Tibial nerve (tissue), 4 donors: Measurements from ENCODE around the gene UBN2. TPM values are rescaled to one million over a fixed set of nuclear protein-coding genes. Genes with fewer than 3 reads are reported as not detected.
A peak's percentile ranks its signal among the peaks of the same experiment; 100 is the strongest.

ENCODE experiments used
- DNase-seq, 2 donors: peaks; one replicate each; pipeline ENCODE4 v3.0.0-alpha.2; 2019; ENCODE audit warnings: low spot score in 2 of 2
- H3K27ac ChIP-seq, 4 donors: fragments of 200-600 bp; sonication (generic) in 3 of 4; one replicate each; pipeline ENCODE4 v1.5.1; 2017 to 2019; ENCODE audit warnings: mild to moderate bottlenecking in 1 of 4
- H3K27me3 ChIP-seq, 2 donors: fragments of 200-600 bp; sonication (generic) in 1 of 2; one replicate each; pipeline versions ENCODE4 v1.5.1 to v1.6.0; 2017 to 2019
- H3K36me3 ChIP-seq, 3 donors: fragments of 200-600 bp; sonication (generic); one replicate each; pipeline ENCODE4 v1.5.1; 2018 to 2019
- H3K4me1 ChIP-seq, 4 donors: fragments of 200-600 bp; sonication (generic) in 3 of 4; one replicate each; pipeline ENCODE4 v1.5.1; 2017 to 2019
- H3K4me3 ChIP-seq, 4 donors: fragments of 200-600 bp; sonication (generic) in 3 of 4; one replicate each; pipeline ENCODE4 v1.5.1; 2017 to 2019; ENCODE audit warnings: mild to moderate bottlenecking in 1 of 4, moderate library complexity in 1 of 4
- H3K9me3 ChIP-seq, 4 donors: fragments of 200-600 bp; sonication (generic) in 3 of 4; one replicate each; pipeline ENCODE4 v1.5.1; 2017 to 2019
- CTCF ChIP-seq, 5 experiments: fragments of 200-600 bp in 3 of 5; fragments of 450-650 bp in 2 of 5; sonication (generic) in 3 of 5; IDR thresholded peaks; one replicate each; pipeline ENCODE4 v1.5.1; 2016 to 2019; ENCODE audit warnings: antibody characterized with exemption in 5 of 5, mild to moderate bottlenecking in 3 of 5, moderate library complexity in 2 of 5
- EP300 ChIP-seq, 2 donors: sonication (generic); formaldehyde crosslinking; IDR thresholded peaks; one replicate each; pipeline ENCODE4 v1.6.1; 2017; ENCODE audit warnings: antibody characterized with exemption in 2 of 2, mild to moderate bottlenecking in 1 of 2
- POLR2A ChIP-seq, 2 donors: fragments of 450-650 bp; IDR thresholded peaks; one replicate each; pipeline ENCODE4 v1.6.1; 2017; ENCODE audit warnings: antibody characterized with exemption in 2 of 2, mild to moderate bottlenecking in 2 of 2, moderate library complexity in 2 of 2
- WGBS, 2 donors: methylation state at CpG; one replicate each; pipeline ENCODE4 v1.1.5; 2018; 5-methylcytosine and 5-hydroxymethylcytosine counted together
- total RNA-seq, 4 donors: library from RNA; depleted of rRNA; stranded (reverse); fragments of >200 nt; gene quantifications; one replicate each; pipeline ENCODE4 v1.1.0, GENCODE V29; 2016

UBN2 gene
- total RNA-seq, 4 donors from 2014 or later = 16.7 to 20.9 (median 19.2) TPM

- Histone ChIP-seq H3K4me3 (no peak overlapping the region), H3K9me3 (peaks cover 0 to 3% (median 0%) of the 10 kb centered on the region in 4 donors), H3K36me3 (no peaks in the 10 kb centered on the region), H3K4me1 (no peaks in the 10 kb centered on the region), H3K27me3 (no peaks in the 10 kb centered on the region), H3K27ac (no peak overlapping the region)
- 92 to 97% methylated on average over 4 of the region's 4 CpGs for WGBS, 2 donors
- TF ChIP-seq CTCF (IDR thresholded peaks at IDR 0.05) = no peak
- TF ChIP-seq EP300 (IDR thresholded peaks at IDR 0.05) = no peak
- no peak for DNase-seq
Observed at GRCh38 chr7:139334399-139335150, 103.5 kb downstream of the UBN2 start.

GRCh38 chr7:139339025-139339424, 108.0 kb downstream of the UBN2 start:
- Histone ChIP-seq H3K36me3 (no peaks in the 10 kb centered on the region), H3K4me3 (no peak overlapping the region), H3K27ac (no peak overlapping the region), H3K27me3 (no peaks in the 10 kb centered on the region), H3K9me3 (peaks cover 0 to 9% (median 0%) of the 10 kb centered on the region in 4 donors), H3K4me1 (peaks cover 0 to 17% (median 12%) of the 10 kb centered on the region in 4 donors)
- DNase-seq = no peak
- TF ChIP-seq EP300 (IDR thresholded peaks at IDR 0.05) (no peak), POLR2A (IDR thresholded peaks at IDR 0.05) (no peak)
- WGBS, 2 donors = 99 to 100% methylated on average over 2 of the region's 2 CpGs

GRCh38 chr7:139339698-139340036, 108.6 kb downstream of the UBN2 start:
- Histone ChIP-seq H3K27ac (peak overlapping the region; percentile 98 to 100 (median 100)), H3K27me3 (no peaks in the 10 kb centered on the region), H3K9me3 (peaks cover 0 to 9% (median 0%) of the 10 kb centered on the region in 4 donors), H3K36me3 (no peaks in the 10 kb centered on the region), H3K4me3 (peak overlapping the region; percentile 80 to 94 (median 86)), H3K4me1 (peaks cover 0 to 17% (median 12%) of the 10 kb centered on the region in 4 donors)
- 84 to 88% methylated on average over 13 of the region's 13 CpGs for WGBS, 2 donors
- no peak for DNase-seq
- no peak for TF ChIP-seq CTCF (IDR thresholded peaks at IDR 0.05)
- TF ChIP-seq EP300 (IDR thresholded peaks at IDR 0.05) = no peak
- no peak for TF ChIP-seq POLR2A (IDR thresholded peaks at IDR 0.05)

GRCh38 chr7:139340037-139340807, 109.2 kb downstream of the UBN2 start:
- Histone ChIP-seq H3K27ac (peak overlapping the region; percentile 98 to 100 (median 100)), H3K4me1 (peaks cover 0 to 17% (median 12%) of the 10 kb centered on the region in 4 donors), H3K27me3 (no peaks in the 10 kb centered on the region), H3K4me3 (peak overlapping the region; percentile 80 to 94 (median 86)), H3K9me3 (peaks cover 0 to 9% (median 0%) of the 10 kb centered on the region in 4 donors), H3K36me3 (no peaks in the 10 kb centered on the region)
- DNase-seq = peak; percentile 100
- TF ChIP-seq CTCF (IDR thresholded peaks at IDR 0.05) (peak; percentile 69 to 84 (median 76)), POLR2A (IDR thresholded peaks at IDR 0.05) (peak; percentile 55 to 79), EP300 (IDR thresholded peaks at IDR 0.05) (peak; percentile 96 to 98)
- 2 to 9% methylated on average over 12 to 58 of the region's 66 CpGs for WGBS, 2 donors

- WGBS, 2 donors = 0% methylated on average over 9 of the region's 9 CpGs
- H3K4me1 ChIP-seq = peaks cover 0 to 17% (median 12%) of the 10 kb centered on the region in 4 donors
- H3K27me3 ChIP-seq = no peaks in the 10 kb centered on the region
- peak overlapping the region; percentile 98 to 100 (median 100) for H3K27ac ChIP-seq
- H3K36me3 ChIP-seq = peaks cover 0 to 5% (median 0%) of the 10 kb centered on the region in 3 donors
- no peak for TF ChIP-seq POLR2A (IDR thresholded peaks at IDR 0.05)
- TF ChIP-seq CTCF (IDR thresholded peaks at IDR 0.05) = no peak
- TF ChIP-seq EP300 (IDR thresholded peaks at IDR 0.05) = no peak
- peaks cover 0 to 9% (median 0%) of the 10 kb centered on the region in 4 donors for H3K9me3 ChIP-seq
- H3K4me3 ChIP-seq = peak overlapping the region; percentile 80 to 94 (median 86)
- DNase-seq = peak in 1 of 2 donors; percentile 58
Observed at GRCh38 chr7:139340808-139341057, 109.7 kb downstream of the UBN2 start.
